GM18499 (cell line): ENCODE data around the gene ZYX.
"Not testable (repeated sequence)": the region's sequence is repeated elsewhere in the genome, so short reads cannot be mapped to it uniquely, and the experiment has no call there.

Experiments
- ATAC-seq: cut with Tn5 transposase; IDR thresholded peaks from one replicate; pipeline ENCODE4 v1.9.1; 2021; ENCODE audit warnings: moderate number of reproducible peaks; ENCODE audit not compliant: insufficient read depth, unreplicated experiment

Gene ZYX

DNA sequence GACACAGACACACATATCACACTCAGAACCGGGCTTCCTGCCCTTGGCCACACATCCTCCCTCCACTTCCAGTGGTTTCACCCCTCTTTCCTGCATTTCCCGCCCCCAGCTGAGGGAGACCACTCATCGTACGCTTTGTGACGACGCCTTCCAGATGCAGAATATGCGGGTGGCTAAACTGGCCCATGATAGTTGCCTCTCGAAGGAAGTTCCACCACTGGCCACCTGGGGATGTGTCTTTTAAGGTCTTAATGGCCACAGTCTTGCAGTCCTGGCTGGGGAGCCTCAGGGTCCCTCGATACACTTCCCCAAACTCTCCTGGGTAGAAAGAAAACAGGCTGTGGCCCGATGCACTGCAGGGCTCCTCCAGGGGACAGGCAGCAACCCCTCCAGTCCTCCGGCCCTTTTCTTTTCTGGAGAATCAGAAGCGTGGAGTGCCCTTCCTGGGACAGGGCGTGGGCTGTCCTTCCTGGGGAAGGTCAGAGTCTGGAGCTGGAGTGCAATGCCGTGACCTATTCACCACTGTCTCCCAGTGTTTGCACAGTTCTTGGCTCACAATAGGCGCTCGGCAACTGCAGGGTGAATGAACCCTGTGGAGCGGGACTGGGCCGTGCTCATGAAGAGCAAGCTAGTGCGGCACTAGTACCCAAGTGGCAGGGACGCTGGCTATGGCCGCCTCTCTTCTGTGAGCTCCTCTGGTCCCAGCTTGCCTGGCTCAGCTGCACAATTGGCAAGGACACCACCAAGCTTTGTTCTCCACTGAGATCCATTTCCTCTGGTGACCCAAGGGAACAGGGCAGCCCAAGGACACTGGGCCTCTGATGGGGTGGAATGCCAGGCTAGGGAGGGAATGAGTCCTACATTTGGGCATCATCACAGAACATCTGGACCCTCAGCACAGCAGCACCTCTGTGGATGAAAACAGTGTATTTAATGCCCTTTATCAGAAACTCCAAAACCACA is 14.3 kb downstream of the ZYX start:
- no peak for ATAC-seq

DNA sequence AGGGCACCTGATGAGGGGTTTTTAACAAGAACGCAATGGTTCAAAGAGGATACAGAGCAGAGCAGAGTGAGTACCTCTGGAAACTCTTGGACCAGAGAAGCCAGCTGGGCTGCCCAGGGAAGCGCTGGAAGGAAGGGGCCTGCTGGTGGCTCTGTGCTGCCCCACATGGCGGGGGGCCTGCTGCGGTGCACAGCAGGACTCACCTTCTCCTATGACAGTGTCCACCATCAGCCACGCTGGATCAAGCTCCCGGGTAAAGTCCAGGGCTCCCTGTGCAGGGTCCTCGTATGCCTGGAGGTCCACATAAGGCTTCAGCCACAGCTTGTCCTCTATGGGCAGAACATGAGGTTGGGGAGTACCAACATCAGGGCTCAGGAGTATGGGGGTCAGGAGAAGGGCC is 15.0 kb downstream of the ZYX start:
- no peak for ATAC-seq

DNA sequence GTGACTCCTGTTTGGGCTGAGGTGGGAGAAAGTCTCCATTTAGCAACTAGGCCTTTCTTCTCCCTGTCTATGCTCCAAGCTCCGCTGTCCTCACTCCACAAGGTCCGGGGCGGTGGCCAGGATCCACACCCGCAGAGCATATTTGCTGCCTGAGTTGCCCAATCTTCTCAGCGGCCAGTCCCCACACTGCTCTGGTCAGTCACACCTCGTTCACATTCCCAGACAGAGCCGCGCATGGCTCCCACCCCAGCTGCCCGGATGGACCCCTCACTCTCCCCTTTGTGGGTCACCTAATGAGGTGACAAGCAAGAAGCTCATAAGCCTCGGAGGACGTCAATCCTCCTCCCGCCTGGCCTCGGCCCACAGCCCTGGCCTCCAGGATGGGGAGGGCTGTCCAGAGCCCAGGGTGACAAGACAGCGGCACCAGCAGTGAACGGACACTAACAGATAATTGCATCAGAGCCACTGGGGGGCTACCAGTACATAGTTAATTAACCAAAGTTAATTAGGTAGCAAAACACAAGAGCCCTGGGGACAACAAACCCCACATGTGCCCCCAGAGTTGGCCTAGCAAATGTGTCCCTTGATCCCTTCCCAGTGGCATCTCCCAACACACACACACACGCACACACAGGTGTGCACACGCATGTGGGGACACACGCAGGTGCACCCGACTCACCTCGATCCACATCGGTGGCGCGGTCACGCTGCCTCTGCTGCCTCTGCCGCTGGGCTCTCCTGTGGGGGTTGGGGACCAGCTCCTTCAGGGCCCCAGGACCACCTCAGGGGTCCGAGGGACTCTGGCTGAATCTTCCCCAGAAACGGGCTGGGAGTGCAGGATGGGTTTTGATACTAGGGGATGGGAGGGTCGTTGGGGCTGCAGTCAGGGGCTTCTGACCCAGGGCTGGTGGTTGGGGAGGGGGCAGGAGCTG is 15.7 kb downstream of the ZYX start:
- ATAC-seq = no peak

DNA sequence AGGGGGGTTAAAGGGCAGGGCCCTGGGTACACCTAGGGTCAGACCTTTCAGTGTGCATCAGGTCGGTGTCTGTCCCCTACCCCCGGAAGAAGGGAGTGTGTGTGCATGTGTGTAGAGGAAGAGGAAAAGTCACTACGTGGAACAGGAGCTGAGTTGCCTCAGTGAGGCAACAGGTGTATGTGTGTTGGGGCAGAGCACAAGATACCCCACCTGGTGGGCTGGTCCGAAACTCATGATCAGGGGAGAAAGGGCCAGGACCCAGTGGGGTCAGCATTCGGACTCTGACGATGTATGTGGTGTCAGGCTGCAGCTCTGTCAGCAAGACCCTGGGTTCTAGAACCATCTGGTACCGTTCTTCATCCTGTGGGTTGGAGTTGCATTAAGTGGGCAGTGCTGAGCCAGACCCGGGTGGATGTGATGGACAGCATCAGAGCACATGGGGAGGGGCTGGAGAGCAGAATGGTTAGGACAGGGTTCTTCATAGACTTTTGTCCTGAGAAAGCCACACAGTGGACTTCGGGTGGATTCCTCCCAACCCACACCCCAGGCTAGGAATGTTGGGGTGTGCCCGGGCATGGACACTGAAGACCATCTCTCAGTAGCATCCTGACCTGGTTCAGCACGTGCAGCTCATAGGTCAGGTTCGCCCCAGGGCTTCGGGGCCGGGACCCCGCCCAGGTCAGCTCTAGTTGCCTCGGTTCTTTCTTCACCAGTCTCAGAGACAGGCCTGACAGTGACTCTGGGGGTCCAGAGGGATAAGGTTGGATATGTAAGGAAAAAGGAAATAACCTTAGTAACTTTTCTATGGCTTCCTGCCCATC is 16.8 kb downstream of the ZYX start:
- ATAC-seq = no peak

DNA sequence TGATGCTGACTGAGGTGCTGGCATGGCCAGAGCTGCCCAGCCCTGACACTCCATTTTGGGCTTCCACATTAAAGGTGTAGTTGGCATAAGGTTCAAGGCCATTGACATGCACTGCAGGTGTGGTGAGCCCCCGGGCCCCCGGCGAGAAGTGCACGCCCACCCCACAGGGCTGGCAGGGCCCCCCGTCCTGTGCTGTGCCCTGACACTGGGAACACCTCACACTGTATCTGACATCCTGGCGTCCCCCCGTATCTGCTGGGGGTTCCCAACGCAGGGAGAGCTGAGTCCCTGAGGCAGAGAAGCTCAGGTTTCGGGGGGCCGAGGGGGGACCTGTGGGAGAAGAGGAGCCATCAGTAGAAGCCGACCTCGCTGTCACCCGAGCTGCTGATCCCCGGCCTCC is 17.5 kb downstream of the ZYX start:
- no peak for ATAC-seq

DNA sequence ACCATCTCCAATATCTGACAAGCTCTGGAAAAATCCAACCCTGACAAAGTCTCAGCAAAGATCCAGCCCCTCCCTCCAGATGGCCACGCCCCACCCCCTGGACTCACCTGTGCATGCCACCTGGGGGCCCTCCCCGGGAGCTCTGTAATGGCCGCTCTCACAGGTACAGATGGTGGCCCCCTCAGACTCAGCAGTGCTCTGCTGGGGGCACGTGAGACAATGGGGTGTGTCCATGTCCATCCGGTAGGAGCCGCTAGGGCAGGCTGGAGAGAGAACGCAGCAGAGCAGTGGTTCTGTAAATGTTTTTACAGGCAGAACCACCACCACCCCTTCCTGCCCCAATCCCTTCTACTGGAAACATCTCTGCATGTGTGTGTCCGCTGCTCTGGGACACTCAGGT is 18.0 kb downstream of the ZYX start:
- ATAC-seq = no peak

DNA sequence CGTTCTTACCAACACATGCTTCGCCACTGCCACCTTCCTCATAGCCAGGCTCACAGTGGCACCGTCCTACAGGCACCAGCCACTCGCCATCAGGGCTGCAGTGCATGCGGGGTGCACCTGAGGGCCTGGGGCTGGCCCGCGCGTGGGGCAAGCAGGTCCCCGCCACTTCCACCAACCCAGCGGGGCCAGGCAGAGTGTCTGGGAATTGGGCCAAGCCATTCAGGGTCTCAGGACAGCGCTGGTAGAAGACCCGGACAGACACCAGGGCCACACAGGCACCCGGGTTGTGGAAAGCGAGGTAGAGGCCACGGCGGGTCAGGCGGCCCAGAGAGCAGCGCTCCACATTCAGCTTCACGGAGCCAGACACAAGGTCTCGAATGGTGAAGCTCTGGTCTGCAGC is 18.5 kb downstream of the ZYX start:
- ATAC-seq = no peak

DNA sequence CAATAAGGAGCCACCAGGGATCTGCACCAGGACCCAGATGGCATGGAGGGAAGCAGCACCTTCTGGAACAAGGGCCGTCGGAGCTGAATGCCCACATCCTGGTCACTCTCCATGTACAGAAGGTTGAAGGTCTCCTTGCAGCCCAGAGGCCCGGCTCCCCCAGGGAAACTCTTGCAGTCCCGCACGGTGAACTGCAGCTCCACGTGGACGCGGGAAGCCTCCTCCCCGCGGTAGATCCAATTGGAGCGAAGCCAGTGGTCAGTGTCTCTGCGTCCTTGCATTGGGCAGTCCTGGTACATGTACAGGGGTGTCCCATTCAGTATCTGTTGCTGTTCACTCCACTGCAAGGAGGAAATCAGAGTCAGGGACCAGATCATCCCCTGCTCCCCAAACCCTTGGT is 20.1 kb downstream of the ZYX start:
- no peak for ATAC-seq

DNA sequence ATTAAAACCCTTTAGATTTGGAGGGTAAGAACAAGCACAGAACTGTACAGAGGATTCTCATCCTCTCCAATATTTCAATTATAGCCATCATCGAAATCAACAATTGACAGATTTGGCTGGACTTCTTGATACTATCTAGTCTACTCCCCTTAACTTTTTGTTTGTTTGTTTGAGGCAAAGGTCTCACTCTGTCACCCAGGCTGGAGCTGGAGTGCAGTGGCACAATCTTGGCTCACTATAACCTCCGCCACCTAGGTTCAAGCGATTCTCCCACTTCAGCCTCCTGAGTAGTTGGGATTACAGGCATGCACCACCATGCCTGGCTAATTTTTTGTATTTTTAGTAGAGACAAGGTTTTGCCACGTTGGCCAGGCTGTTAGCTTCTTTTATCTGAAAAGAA is 21.1 kb downstream of the ZYX start:
- ATAC-seq = not testable (repeated sequence)

DNA sequence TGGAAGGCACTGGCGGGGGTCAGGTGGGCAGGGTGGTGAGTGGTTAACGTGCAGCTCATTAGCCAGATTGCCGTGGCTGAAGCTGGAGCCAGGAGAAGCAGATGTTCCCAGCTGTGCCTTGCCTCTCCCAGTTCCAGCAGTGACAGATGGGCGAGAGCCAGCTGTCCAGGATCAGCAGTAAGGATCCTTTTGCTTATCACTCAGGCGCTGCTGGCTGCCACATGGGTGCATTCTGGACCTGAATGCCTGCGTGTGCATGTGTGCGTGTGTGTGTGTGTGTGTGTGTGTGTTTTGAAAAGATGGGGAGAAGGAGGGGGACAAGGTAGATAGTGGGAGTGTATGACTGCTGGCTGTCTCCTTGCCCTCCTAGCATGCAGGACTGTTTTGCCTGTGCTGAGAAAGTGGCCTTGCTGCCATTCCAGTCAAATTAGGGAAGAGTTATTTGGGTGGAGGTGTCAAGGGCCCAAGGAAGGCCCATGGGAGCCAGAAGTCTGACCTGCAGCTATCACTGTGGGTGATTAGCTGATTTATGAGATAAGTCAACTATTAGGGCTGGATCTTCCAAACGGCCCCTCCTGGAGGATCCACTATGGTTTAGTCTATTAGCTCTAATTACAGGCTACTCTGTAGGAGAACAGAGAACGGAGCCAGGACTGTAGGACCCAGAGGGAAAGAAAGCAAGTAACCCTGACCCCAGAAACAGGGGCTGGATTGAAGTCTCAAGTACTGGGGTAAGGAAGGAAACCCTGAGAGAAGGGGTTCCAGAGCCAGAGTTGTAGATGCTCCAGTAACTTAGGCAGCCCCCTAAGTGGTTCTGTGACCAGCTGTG is 24.2 kb downstream of the ZYX start:
- no peak for ATAC-seq

DNA sequence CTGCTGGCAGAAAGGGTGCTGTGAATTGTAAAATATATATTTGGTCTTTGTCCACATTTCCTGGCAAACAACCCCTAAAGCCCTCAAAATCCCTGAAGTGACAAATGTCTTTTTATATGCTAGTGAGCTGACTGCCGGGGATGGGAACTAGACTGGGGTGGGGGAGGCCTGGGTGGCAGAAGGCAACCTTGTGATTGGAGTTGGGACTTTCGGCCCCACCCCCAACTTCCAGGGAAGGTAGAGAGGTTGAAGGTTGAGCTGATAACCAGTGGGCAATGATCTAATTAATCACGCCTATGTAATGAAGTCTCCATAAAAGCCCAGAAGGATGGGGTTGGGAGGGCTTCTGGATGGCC is 24.8 kb downstream of the ZYX start:
- ATAC-seq = no peak

DNA sequence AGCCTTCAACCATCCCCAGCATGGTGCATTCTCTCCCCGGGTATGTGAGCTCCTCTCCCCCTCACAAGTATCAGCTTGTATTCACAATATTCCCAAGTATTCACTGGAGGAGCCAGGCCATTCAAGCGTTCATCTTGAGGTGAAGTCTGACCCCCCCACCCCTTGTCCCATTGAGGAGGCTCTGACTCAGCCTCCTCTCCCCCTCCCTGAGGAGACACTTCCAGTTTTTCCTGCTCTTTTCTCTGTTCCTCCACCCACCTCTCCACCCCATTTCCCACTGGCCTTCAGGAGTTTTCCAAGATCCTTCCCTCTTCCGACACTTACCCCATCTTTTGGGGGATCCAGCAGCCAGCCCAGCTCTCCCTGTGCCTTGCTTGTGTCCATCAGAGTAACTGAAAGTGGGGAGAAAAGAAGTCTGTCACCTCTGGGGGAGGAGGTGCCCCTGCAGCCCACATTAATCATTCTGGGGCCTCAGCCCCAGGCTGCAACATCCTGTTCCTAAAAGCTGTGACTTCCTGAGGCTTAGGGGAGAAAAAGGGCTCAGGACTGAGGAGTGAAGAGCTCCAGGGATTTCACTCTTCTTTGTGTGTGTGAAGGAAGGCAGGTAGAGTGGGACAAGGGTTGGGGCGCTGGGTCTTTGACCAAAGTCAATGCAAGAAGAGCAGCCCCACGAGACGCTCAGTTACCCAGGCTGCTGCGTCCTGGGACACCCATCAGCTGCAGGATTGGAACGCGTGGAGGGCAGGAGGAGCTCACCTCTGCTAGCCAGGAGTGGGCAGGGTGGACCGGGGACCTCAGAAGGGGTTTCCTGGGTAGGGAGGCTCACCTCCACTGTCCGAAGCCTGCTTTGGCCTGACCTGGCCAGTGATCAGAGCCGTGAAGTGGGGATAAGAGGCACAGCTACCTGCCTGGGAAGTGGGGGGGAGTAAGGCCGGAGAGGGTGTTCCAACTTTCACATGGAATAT is 26.4 kb downstream of the ZYX start:
- ATAC-seq = no peak

DNA sequence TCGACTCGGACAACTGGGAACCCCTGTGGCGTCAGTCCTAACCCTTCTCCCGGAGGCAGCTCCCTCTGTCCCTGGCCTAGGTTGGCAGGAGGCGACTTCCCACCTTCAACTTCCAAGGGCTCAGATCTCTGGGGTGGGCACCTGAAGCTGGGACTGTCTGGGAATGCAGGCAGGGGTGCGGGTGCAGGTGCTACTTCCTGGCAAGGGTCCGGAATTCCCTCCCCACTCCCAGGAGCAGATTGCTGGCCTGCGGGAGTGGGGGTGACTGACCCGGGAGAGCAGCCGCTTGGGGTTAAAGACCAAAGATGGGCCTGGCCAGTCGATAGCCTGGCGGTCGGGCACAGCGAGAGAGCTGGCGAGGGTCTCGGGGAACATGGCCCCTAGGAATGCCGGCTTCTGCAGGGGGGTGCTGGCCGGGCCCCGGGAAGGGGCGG is 27.1 kb downstream of the ZYX start:
- ATAC-seq = no peak

DNA sequence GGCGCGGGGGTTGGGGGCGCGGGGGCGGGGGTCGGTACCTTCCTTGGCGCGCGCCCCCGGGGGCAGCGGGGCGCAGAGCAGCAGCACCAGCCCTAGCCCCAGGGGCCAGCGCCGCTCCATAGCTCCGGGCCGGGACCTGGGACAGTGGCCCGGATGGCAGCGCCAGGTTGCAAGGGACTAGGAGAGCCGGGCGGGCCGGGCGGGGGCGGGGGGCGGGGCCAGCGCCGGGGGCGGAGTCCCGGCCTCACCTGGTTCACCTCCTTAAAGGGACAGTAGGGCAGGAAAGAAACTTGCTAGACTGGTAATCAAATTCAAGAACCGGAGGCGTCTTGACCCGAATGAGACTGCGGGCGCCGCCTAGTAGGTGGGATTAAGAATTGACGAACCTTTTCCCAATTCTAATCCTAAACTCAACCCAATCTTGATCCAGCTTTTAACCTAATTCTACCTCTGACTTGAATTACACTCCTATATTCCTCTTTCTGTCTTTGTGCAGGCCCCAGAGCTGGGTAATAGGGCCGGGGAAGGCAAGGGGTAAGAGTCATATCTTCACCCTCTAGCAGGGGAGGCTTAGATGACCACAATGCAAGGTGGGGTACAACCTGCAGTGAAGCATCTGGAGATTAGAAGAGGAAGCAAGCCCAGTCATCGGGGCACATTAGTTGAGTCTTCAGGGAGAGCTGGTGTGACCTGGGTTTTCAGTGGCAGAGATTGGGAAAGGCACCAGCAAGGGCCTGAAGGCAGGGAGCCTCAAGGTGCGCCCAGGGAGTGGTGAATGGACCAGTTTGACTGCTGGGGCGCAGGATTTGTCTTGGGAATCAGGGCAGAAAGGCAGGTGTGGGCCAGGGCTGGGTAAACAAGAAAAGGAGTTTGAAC is 27.8 kb downstream of the ZYX start, which contains the start of gene EPHA1:
EPHA1 (minus strand) TSS at position 171 of the 876 bp plus-strand sequence; CDS start at position 120, 51 bp downstream.
- ATAC-seq = no peak

DNA sequence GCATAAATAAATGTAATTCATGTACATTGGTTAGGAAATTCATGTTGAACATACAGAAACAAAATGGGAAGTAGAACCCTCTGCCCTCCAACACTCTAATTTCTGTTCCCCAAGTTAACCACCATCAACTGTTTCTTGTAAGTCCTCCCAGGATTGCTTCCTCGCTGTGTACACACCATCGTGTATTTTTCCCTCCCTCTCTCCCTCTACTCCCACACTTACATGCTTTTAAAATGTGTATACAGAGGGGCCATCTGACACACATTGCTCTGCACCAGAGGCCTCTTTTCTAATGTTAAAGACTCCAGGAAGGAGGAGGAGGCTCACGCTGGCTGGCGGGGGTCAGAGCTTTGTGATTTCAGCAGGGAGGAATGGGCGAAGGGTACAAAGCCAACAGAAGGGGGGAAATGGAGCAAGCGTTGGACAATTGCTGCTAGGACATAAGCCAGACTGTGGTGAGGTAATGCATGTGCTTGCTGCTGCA is 29.4 kb downstream of the ZYX start:
- no peak for ATAC-seq

DNA sequence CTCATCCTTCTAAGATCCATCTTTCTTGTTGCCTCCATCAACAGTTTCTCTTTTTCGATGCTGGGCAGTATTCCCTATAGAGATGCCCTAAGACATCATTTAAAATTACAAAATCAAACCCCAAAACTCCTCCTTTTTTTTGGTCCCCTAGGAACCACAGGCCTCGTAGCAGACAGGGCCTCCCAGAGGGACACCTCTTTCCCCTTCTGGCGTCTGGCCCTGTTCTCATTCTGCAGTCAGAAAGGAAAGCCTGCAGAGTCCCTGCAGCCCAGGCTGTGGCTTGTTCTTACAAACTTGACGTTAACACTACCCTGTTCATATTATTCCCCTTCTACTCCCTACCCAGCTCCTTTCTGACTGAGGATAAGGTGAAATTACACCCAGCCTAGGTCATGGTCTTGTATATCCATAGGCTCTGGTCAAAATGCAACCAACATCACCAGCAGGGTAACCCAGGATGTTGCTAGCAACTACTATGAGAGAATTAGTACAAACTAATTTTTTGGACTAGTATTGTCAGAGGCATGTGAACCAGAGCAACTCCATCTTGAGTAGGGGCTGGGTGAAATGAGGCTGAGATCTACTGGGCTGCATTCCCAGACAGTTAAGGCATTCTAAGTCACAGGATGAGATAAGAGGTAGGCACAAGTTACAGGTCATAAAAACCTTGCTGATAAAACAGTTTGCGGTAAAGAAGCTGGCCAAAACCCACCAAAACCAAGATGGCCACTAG is 31.0 kb downstream of the ZYX start:
- no peak for ATAC-seq

DNA sequence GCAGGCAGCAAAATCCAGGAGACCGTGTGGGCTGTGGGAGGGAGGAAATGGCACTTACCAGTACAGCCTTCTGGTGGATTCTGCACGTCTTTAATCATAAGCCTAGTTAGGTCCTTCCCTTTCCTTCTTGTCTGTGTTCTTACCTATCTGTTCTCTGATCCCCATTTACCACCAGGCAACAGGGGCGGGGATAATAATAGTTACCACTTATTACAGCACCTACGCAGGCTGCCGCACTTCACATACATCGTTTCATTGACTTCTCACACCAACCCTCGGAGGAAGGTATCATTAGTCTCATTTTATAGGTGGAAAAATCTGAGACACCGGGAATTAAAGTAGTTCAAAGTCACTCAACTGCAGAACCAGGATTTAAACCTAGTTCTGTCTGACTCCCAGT is 32.0 kb downstream of the ZYX start:
- ATAC-seq = no peak
